Ishikawa (cell line): ENCODE measurements around the gene EVI5.

Source experiments
- CEBPB ChIP-seq: IDR thresholded peaks from 2 replicates; pipeline ENCODE4 v1.6.1; 2012
- CREB1 ChIP-seq: IDR thresholded peaks from 2 replicates; pipeline ENCODE4 v1.6.1; 2012; ENCODE audit warnings: low read depth
- EGR1 ChIP-seq: IDR thresholded peaks from 2 replicates; pipeline ENCODE4 v1.6.1; 2012
- EP300 ChIP-seq: IDR thresholded peaks from 2 replicates; pipeline ENCODE4 v1.6.1; 2012; ENCODE audit warnings: borderline replicate concordance
- FOXM1 ChIP-seq: IDR thresholded peaks from 2 replicates; pipeline ENCODE4 v1.6.1; 2012; ENCODE audit warnings: low read depth, borderline replicate concordance
- NFIC ChIP-seq: IDR thresholded peaks from 2 replicates; pipeline ENCODE4 v1.6.1; 2012
- RAD21 ChIP-seq: IDR thresholded peaks from 2 replicates; pipeline ENCODE4 v1.6.1; 2012; ENCODE audit warnings: low read depth
- TAF1 ChIP-seq: IDR thresholded peaks from 2 replicates; pipeline ENCODE4 v1.6.1; 2012; ENCODE audit warnings: low read depth, mild to moderate bottlenecking
- TCF12 ChIP-seq: IDR thresholded peaks from 2 replicates; pipeline ENCODE4 v1.6.1; 2012; ENCODE audit warnings: low read depth
- TEAD4 ChIP-seq: IDR thresholded peaks from 2 replicates; pipeline ENCODE4 v1.6.1; 2012
- YY1 ChIP-seq: IDR thresholded peaks from 2 replicates; pipeline ENCODE4 v1.6.1; 2012; ENCODE audit warnings: low read depth
- ZBTB7A ChIP-seq: IDR thresholded peaks from 2 replicates; pipeline ENCODE4 v1.6.1; 2012; ENCODE audit warnings: low read depth
- TF ChIP-seq, protein P1 (sequence below): IDR thresholded peaks from 2 replicates; pipeline ENCODE4 v1.6.1; 2012
- TF ChIP-seq, protein P2 (sequence below): IDR thresholded peaks from 2 replicates; pipeline ENCODE4 v1.6.1; 2012
- TF ChIP-seq, protein P3 (sequence below): IDR thresholded peaks from 2 replicates; pipeline ENCODE4 v1.6.1; 2012; ENCODE audit warnings: low read depth, mild to moderate bottlenecking

Gene EVI5

DNA sequence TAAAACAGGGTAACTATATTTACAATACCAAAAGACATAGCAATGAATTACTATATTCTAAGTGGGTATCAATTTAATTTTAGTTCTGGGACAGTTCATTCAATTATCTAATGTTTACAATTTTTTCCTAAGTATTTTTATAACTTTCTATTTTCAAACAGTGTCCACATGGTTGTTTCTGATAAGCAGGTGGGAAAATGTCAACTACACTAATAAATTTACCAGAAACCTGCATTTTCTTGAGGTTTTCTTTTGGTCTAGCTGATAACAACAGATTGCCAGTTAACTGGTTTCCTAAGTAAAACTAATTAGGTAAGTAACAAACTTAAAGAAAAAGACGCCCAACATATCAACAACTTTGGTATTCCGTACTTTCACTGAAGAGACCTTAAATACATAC is 213.3 kb downstream of the EVI5 start:
- TF ChIP-seq NFIC (no peak), TCF12 (no peak), CREB1 (no peak), FOXM1 (no peak), YY1 (no peak), RAD21 (no peak), TAF1 (no peak), EGR1 (no peak), TEAD4 (no peak), ZBTB7A (no peak), EP300 (no peak), CEBPB (no peak)
- TF ChIP-seq, protein P1, sequence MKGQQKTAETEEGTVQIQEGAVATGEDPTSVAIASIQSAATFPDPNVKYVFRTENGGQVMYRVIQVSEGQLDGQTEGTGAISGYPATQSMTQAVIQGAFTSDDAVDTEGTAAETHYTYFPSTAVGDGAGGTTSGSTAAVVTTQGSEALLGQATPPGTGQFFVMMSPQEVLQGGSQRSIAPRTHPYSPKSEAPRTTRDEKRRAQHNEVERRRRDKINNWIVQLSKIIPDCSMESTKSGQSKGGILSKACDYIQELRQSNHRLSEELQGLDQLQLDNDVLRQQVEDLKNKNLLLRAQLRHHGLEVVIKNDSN = no peak
- TF ChIP-seq, protein P2, sequence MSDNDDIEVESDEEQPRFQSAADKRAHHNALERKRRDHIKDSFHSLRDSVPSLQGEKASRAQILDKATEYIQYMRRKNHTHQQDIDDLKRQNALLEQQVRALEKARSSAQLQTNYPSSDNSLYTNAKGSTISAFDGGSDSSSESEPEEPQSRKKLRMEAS = no peak
- TF ChIP-seq, protein P3, sequence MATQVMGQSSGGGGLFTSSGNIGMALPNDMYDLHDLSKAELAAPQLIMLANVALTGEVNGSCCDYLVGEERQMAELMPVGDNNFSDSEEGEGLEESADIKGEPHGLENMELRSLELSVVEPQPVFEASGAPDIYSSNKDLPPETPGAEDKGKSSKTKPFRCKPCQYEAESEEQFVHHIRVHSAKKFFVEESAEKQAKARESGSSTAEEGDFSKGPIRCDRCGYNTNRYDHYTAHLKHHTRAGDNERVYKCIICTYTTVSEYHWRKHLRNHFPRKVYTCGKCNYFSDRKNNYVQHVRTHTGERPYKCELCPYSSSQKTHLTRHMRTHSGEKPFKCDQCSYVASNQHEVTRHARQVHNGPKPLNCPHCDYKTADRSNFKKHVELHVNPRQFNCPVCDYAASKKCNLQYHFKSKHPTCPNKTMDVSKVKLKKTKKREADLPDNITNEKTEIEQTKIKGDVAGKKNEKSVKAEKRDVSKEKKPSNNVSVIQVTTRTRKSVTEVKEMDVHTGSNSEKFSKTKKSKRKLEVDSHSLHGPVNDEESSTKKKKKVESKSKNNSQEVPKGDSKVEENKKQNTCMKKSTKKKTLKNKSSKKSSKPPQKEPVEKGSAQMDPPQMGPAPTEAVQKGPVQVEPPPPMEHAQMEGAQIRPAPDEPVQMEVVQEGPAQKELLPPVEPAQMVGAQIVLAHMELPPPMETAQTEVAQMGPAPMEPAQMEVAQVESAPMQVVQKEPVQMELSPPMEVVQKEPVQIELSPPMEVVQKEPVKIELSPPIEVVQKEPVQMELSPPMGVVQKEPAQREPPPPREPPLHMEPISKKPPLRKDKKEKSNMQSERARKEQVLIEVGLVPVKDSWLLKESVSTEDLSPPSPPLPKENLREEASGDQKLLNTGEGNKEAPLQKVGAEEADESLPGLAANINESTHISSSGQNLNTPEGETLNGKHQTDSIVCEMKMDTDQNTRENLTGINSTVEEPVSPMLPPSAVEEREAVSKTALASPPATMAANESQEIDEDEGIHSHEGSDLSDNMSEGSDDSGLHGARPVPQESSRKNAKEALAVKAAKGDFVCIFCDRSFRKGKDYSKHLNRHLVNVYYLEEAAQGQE = no peak

DNA sequence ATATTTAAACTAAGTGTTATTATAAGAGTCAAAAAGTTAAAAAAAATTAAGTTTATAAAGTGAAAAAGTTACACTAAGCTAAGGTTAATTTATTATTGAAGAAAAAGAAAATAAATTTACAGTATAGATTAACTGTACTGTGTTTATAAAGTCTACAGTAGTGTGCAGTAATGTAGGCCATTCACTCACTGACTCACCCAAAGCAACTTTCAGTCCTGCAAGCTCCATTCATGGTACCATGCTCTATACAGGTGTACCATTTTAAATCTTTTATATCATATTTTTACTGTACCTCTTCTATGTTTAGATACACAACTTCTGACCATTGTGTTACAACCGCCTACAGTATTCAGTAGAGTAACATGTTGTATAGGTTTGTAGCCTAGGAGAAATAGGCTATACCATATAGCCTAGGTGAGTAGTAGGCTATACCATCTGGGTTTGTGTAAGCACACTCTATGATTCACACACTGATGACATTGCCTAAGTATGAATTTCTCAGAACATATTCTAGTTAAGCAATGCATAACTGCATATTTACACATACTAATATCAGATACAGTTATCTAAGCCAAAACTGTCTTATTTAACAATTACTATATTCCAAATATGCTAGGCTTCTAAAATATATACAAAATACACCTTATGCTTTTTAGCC is 217.6 kb downstream of the EVI5 start:
- TF ChIP-seq, protein P2 = no peak
- TF ChIP-seq TCF12 = no peak
- TF ChIP-seq, protein P3 = no peak
- no peak for TF ChIP-seq TEAD4
- TF ChIP-seq YY1 = no peak
- TF ChIP-seq RAD21 = no peak
- TF ChIP-seq CEBPB = no peak
- no peak for TF ChIP-seq CREB1
- TF ChIP-seq FOXM1 = no peak
- TF ChIP-seq ZBTB7A = no peak
- TF ChIP-seq EGR1 = no peak
- TF ChIP-seq TAF1 = no peak

DNA sequence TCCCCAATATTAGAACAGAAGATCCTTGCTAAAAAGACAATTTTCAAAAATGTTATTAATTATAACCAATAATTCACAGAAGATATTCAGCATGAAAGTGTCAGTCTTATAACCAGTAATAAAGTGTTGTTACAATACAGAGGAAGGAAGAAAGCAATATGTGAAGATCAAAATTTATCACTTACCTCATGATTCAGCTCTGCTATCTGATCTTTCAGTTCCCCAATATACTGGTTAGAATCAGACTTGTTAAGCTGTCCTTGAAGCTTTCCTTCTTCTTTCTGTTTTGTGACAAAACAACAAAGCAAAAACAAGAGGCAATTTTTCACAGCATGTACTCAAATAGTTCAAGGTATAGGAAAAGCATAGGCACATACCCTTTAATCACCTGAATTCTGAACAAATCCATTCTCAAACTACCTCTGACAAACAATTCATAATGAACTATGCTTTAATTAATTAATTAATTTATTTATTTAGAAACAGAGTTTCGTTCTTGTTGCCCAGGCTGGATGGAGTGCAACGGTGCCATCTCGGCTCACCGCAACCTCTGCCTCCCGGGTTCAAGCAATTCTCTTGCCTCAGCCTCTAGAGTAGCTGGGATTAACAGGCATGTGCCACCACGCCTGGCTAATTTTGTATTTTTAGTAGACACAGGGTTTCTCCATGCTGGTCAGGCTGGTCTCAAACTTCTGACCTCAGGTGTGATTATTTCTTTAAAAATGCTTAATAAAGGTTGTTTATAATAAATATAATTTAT is 221.3 kb downstream of the EVI5 start:
- TF ChIP-seq CEBPB = no peak
- TF ChIP-seq CREB1 = no peak
- TF ChIP-seq TAF1 = no peak
- TF ChIP-seq YY1 = no peak
- TF ChIP-seq RAD21 = no peak
- no peak for TF ChIP-seq NFIC

DNA sequence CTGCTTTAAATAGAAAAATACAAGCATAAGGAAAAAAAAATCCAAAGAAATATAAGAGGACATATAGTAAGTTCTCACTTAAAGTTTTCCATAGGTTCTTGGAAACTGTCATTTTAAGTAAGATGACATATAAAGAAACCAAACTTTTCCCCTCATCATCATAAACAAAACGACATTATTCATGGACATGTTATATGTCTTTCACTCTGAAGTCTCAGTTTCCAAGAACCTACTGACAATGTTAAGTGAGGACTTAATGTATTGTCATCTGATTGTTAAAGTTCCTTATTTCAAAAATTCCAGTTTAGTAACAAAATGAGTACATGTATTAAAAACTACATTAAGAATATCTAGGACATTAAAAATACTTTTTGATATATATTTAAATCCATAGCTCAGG is 228.6 kb downstream of the EVI5 start:
- no peak for TF ChIP-seq YY1
- no peak for TF ChIP-seq CREB1
- TF ChIP-seq FOXM1 = no peak
- TF ChIP-seq TAF1 = no peak
- TF ChIP-seq NFIC = no peak
- TF ChIP-seq, protein P3 = no peak
- TF ChIP-seq EP300 = no peak
- no peak for TF ChIP-seq EGR1
- TF ChIP-seq RAD21 = no peak
- no peak for TF ChIP-seq CEBPB
- no peak for TF ChIP-seq ZBTB7A
- TF ChIP-seq TEAD4 = no peak
- TF ChIP-seq TCF12 = no peak
- TF ChIP-seq, protein P2 = no peak
- TF ChIP-seq, protein P1 = no peak
